K562 (cell line): ENCODE measurements around the gene ZNF860. TPM values are rescaled to one million over a fixed set of nuclear protein-coding genes. Genes with fewer than 3 reads are reported as not detected.
"Not testable (repeated sequence)": the region's sequence is repeated elsewhere in the genome, so short reads cannot be mapped to it uniquely, and the experiment has no call there.

Experiments
- ATAC-seq: fragments of 200-7000 bp; cut with Tn5 transposase; 3 replicates; pipeline ENCODE4 v1.9.1; 2020; ENCODE audit warnings: moderate library complexity
- BruUV-seq: library from RNA; stranded (reverse); fragments of 400-500 nt; replicated peaks from 2 replicates; lab custom pipeline; 2021; lab: Mats Ljungman, UMichigan
- CTCF ChIA-PET: fragments of 300-600 bp; formaldehyde crosslinking; extraction: SDS; loops from one replicate; lab custom pipeline; 2021; ENCODE audit warnings: low intra/inter-chr PET ratio; lab: Yijun Ruan, JAX
- POLR2A ChIA-PET: fragments of 300-600, 350-650 bp; sonication (Branson Sonifier 250); formaldehyde crosslinking; extraction: SDS; loops from one replicate; lab custom pipeline; 2021; ENCODE audit warnings: antibody characterized with exemption, inconsistent platforms; lab: Yijun Ruan, JAX
- DNase-seq, 4 experiments: peaks; one replicate each; pipeline versions ENCODE4 v3.0.0 to v3.0.0-alpha.2; 2011 to 2018; ENCODE audit warnings: low spot score in 3 of 4, mixed read lengths in 3 of 4; ENCODE audit errors: extremely low read depth in 1 of 4
- FAIRE-seq: peaks from 2 replicates; lab custom pipeline; 2011; peaks lifted over from hg19 to GRCh38; lab: Jason Lieb, UNC
- H2AFZ ChIP-seq: 2 replicates; pipeline ENCODE4 v1.6.0; 2011; ENCODE audit warnings: low read depth, low read length, control low read depth, inconsistent platforms
- H3K27ac ChIP-seq: fragments of 200-600 bp; 3 replicates; pipeline ENCODE4 v1.8.0; 2011; ENCODE audit warnings: low read depth, mild to moderate bottlenecking, control low read depth, inconsistent platforms, low read length, moderate library complexity, mixed read lengths; ENCODE audit errors: extremely low read depth
- H3K27me3 ChIP-seq, 2 experiments: fragments of 300-600 bp in 1 of 2; 2 replicates in 1 of 2; 3 replicates in 1 of 2; pipeline versions ENCODE4 v1.6.0 to v1.8.0; 2011; ENCODE audit warnings: inconsistent platforms in 2 of 2, low read length in 2 of 2, mild to moderate bottlenecking in 1 of 2, mixed read lengths in 1 of 2, moderate library complexity in 1 of 2; ENCODE audit not compliant: control insufficient read depth in 2 of 2, insufficient read depth in 2 of 2
- H3K36me3 ChIP-seq: fragments of 300-600 bp; 3 replicates; pipeline ENCODE4 v1.8.0; 2011; ENCODE audit warnings: mild to moderate bottlenecking, low read length, inconsistent platforms; ENCODE audit not compliant: control insufficient read depth, insufficient read depth
- H3K4me1 ChIP-seq, 2 experiments: fragments of 200-600 bp in 1 of 2; replicated peaks in 1 of 2; 2 replicates in 1 of 2; 3 replicates in 1 of 2; pipeline versions ENCODE4 v1.5.1 to v1.8.0; 2011; ENCODE audit warnings: inconsistent platforms in 2 of 2, low read length in 2 of 2, mild to moderate bottlenecking in 1 of 2, mixed read lengths in 1 of 2, moderate library complexity in 1 of 2; ENCODE audit not compliant: control insufficient read depth in 2 of 2, insufficient read depth in 2 of 2
- H3K4me2 ChIP-seq: 2 replicates; pipeline ENCODE4 v1.6.1; 2011; ENCODE audit warnings: low read length, control low read depth, inconsistent platforms, mixed read lengths; ENCODE audit not compliant: insufficient read depth
- H3K4me3 ChIP-seq: fragments of 200-600 bp; sonication (generic), shearing (Covaris generic); 2 replicates; pipeline ENCODE4 v1.5.1; 2016; ENCODE audit warnings: control low read depth, inconsistent platforms
- H3K79me2 ChIP-seq: fragments of 200-600 bp; 3 replicates; pipeline ENCODE4 v1.8.0; 2011; ENCODE audit warnings: low read length, inconsistent platforms; ENCODE audit not compliant: control insufficient read depth, insufficient read depth
- H3K9ac ChIP-seq, 2 experiments: 2 replicates each; pipeline versions ENCODE4 v1.6.0 to v1.6.1; 2011; ENCODE audit warnings: low read depth in 2 of 2, low read length in 2 of 2, control low read depth in 1 of 2, inconsistent platforms in 1 of 2, mild to moderate bottlenecking in 1 of 2, mixed read lengths in 1 of 2; ENCODE audit not compliant: insufficient read depth in 1 of 2
- H3K9me1 ChIP-seq: one replicate; pipeline ENCODE4 v1.6.0; 2011; ENCODE audit warnings: inconsistent platforms, mild to moderate bottlenecking, low read length, moderate library complexity; ENCODE audit not compliant: control insufficient read depth, insufficient read depth
- H3K9me3 ChIP-seq: replicated peaks from 2 replicates; pipeline ENCODE4 v1.5.1; 2011; ENCODE audit warnings: low read depth, low read length, inconsistent platforms; ENCODE audit not compliant: control insufficient read depth, insufficient read depth
- H4K20me1 ChIP-seq: replicated peaks from 2 replicates; pipeline ENCODE4 v1.6.1; 2011; ENCODE audit warnings: low read length, inconsistent platforms, mixed read lengths; ENCODE audit not compliant: control insufficient read depth, insufficient read depth
- ETV6 ChIP-seq, 3 experiments: fragments of 150-350 bp in 1 of 3; sonication (generic) in 1 of 3; formaldehyde crosslinking in 1 of 3; IDR thresholded peaks; 2 replicates each; pipeline versions ENCODE4 v1.6.1 to v1.8.0; 2014 to 2022; ENCODE audit warnings: borderline replicate concordance in 2 of 3, low read depth in 2 of 3, antibody characterized with exemption in 1 of 3, low read length in 1 of 3, mild to moderate bottlenecking in 1 of 3, missing genetic modification reagents in 1 of 3
- KAT8 ChIP-seq: fragments of 450-650 bp; IDR thresholded peaks from 2 replicates; pipeline ENCODE4 v1.6.1; 2016; ENCODE audit warnings: low read depth, mild to moderate bottlenecking
- NFYB ChIP-seq: IDR thresholded peaks from 2 replicates; pipeline ENCODE4 v1.6.1; 2011; ENCODE audit warnings: mild to moderate bottlenecking, moderate library complexity; ENCODE audit not compliant: insufficient read length; ENCODE audit errors: extremely low read depth
- UBTF ChIP-seq, 2 experiments: IDR thresholded peaks; 2 replicates each; pipeline ENCODE4 v1.6.1; 2012; ENCODE audit warnings: improper control_type of control experiment in 2 of 2, low read depth in 2 of 2, low read length in 2 of 2, borderline replicate concordance in 1 of 2
- WGBS: fragments of 100-300 bp; shearing (Covaris generic); methylation state at CpG from one replicate; pipeline ENCODE4 v1.1.6; 2016; ENCODE audit warnings: low coverage, mixed read lengths; ENCODE audit not compliant: insufficient coverage; ENCODE audit errors: missing lambda C conversion rate; 5-methylcytosine and 5-hydroxymethylcytosine counted together
- in situ Hi-C: fragments of 300-500 bp; cut with MboI; formaldehyde crosslinking; loops from 4 replicates; pipeline ENCODE4 v1.15.0; 2018; ENCODE audit warnings: inconsistent platforms, mixed read lengths
- intact Hi-C: fragments of 100-400 bp; cut with micrococcal nuclease; formaldehyde crosslinking; loops from 2 replicates; pipeline ENCODE4 v1.14.2; 2022
- polyA plus RNA-seq, 8 experiments: library from polyadenylated mRNA; depleted of rRNA in 4 of 8; stranded (reverse) in 5 of 8; unstranded in 3 of 8; fragments of >200 nt; fragmentation: Nextera tagmentation in 2 of 8; fragmentation: Illumina TruSeq in 1 of 8; extraction: Ambion mirVana in 2 of 8; extraction: Trizol in 1 of 8; gene quantifications; 2 replicates each; pipeline versions ENCODE4 v1.2.1 to v1.2.3, GENCODE V29; 2011 to 2014; ENCODE audit warnings: inconsistent platforms in 1 of 8, missing spikeins in 1 of 8
- total RNA-seq, 7 experiments: library from RNA; depleted of rRNA in 6 of 7; stranded (reverse); fragments of >200 nt in 6 of 7; fragmentation: Illumina TruSeq in 2 of 7; extraction: Trizol in 2 of 7; gene quantifications; 2 replicates each; pipeline versions ENCODE4 v1.2.1 to v1.2.3, GENCODE V29; 2011 to 2021; ENCODE audit warnings: low replicate concordance in 1 of 7

Gene ZNF860
- total and polyA plus RNA-seq, 9 of the 15 experiments (the other 6 are each of a cell fraction or from before 2014, with no cell fraction given): not detected

- TF ChIP-seq UBTF (IDR thresholded peaks at IDR 0.05; ENCODE audit: borderline replicate concordance in 1 of 2, low read depth in 2 of 2, low read length in 2 of 2): no peak
- TF ChIP-seq ETV6 (IDR thresholded peaks at IDR 0.05; ENCODE audit: borderline replicate concordance in 1 of 2, low read depth in 2 of 2, low read length in 1 of 2): no peak
- TF ChIP-seq ETV6 (CRISPR knock-in tag; IDR thresholded peaks at IDR 0.05; ENCODE audit: borderline replicate concordance): no peak
- no peak for TF ChIP-seq NFYB
- no peak for TF ChIP-seq KAT8
Observed at GRCh38 chr3:31988271-31988670, 6.7 kb downstream of the ZNF860 start (continued).

GRCh38 chr3:31992995-31993394, 11.4 kb downstream of the ZNF860 start:
- in situ Hi-C loops, H3K9ac ChIP-seq, DNase-seq, H3K9me1 ChIP-seq, H3K4me3 ChIP-seq, CTCF ChIA-PET, H3K79me2 ChIP-seq, H4K20me1 ChIP-seq, H3K4me1 ChIP-seq, H3K4me2 ChIP-seq, ATAC-seq, H3K27me3 ChIP-seq, BruUV-seq, H3K9me3 ChIP-seq, H3K36me3 ChIP-seq, POLR2A ChIA-PET, H3K27ac ChIP-seq, FAIRE-seq, H2AFZ ChIP-seq, intact Hi-C loops: not testable (repeated sequence)
- 1% methylated on average over 6 of the region's 6 CpGs for WGBS
